Stomach (tissue), 4 donors: Measurements from ENCODE around the gene MYO9A.

Experiments used
- CTCF ChIP-seq, 7 experiments: fragments of 450-650 bp in 4 of 7; fragments of 200-600 bp in 3 of 7; sonication (generic) in 3 of 7; IDR thresholded peaks; one replicate each; pipeline ENCODE4 v1.5.1; 2016 to 2019; ENCODE audit warnings: antibody characterized with exemption in 7 of 7, control low read depth in 2 of 7, mild to moderate bottlenecking in 1 of 7
- EP300 ChIP-seq: sonication (generic); formaldehyde crosslinking; IDR thresholded peaks from one replicate; pipeline ENCODE4 v1.6.1; 2017; ENCODE audit warnings: antibody characterized with exemption
- POLR2A ChIP-seq, 4 donors: fragments of 450-650 bp; IDR thresholded peaks; one replicate each; pipeline ENCODE4 v1.6.1; 2016; ENCODE audit warnings: antibody characterized with exemption in 4 of 4, control low read depth in 2 of 4, mild to moderate bottlenecking in 1 of 4, moderate library complexity in 1 of 4
- POLR2AphosphoS5 ChIP-seq, 3 donors: sonication (generic); formaldehyde crosslinking; IDR thresholded peaks; one replicate each; pipeline ENCODE4 v1.6.1; 2016; ENCODE audit warnings: antibody characterized with exemption in 3 of 3

- TF ChIP-seq CTCF (IDR thresholded peaks at IDR 0.05), result no peak
- TF ChIP-seq POLR2AphosphoS5 (IDR thresholded peaks at IDR 0.05), result no peak
- no peak for TF ChIP-seq EP300
- no peak for TF ChIP-seq POLR2A (IDR thresholded peaks at IDR 0.05)
These were observed 310.3 kb downstream of the MYO9A start for GRCh38 chr15:71807691-71808091.
